Measurements from ENCODE around the gene GAD2.

GAD2 gene

GRCh38 chr10:26225322-26225721 is 8.7 kb downstream of the GAD2 start:
- no peak for DNase-seq

GRCh38 chr10:26227786-26228185 is 11.2 kb downstream of the GAD2 start:
- DNase-seq: no peak

- DNase-seq: no peak
These were observed 15.6 kb downstream of the GAD2 start for GRCh38 chr10:26232174-26232573.

- no peak for DNase-seq
These were observed 19.2 kb downstream of the GAD2 start for GRCh38 chr10:26235761-26236160.

GRCh38 chr10:26238378-26238777 is 21.8 kb downstream of the GAD2 start:
- DNase-seq: no peak

- DNase-seq: peak; percentile 27
These were observed 26.3 kb downstream of the GAD2 start for GRCh38 chr10:26242706-26243350.

GRCh38 chr10:26243351-26243720 is 26.8 kb downstream of the GAD2 start:
- no peak for DNase-seq

- DNase-seq: no peak
These were observed 33.1 kb downstream of the GAD2 start for GRCh38 chr10:26249681-26250080.

- no peak for DNase-seq
These were observed 35.4 kb downstream of the GAD2 start for GRCh38 chr10:26251925-26252324.

GRCh38 chr10:26254616-26255015 is 38.0 kb downstream of the GAD2 start:
- DNase-seq: no peak

GRCh38 chr10:26259341-26259740 is 42.8 kb downstream of the GAD2 start:
- DNase-seq: no peak

- peak; percentile 21 for DNase-seq
These were observed 53.2 kb downstream of the GAD2 start for GRCh38 chr10:26269754-26270153.

GRCh38 chr10:26274391-26274790 is 57.8 kb downstream of the GAD2 start:
- DNase-seq: no peak

GRCh38 chr10:26278295-26278694 is 61.7 kb downstream of the GAD2 start:
- DNase-seq: no peak

GRCh38 chr10:26290236-26290635 is 73.7 kb downstream of the GAD2 start:
- DNase-seq: no peak

- DNase-seq: no peak
These were observed 75.3 kb downstream of the GAD2 start for GRCh38 chr10:26291721-26292480.

GRCh38 chr10:26296360-26296759 is 79.8 kb downstream of the GAD2 start:
- no peak for DNase-seq

- no peak for DNase-seq
These were observed 83.4 kb downstream of the GAD2 start for GRCh38 chr10:26300001-26300400.

GRCh38 chr10:26303366-26303765 is 86.8 kb downstream of the GAD2 start:
- no peak for DNase-seq

- no peak for DNase-seq
These were observed 93.8 kb downstream of the GAD2 start for GRCh38 chr10:26310361-26310760.

- no peak for DNase-seq
These were observed 94.9 kb downstream of the GAD2 start for GRCh38 chr10:26311383-26311940.

- no peak for DNase-seq
These were observed 97.9 kb downstream of the GAD2 start for GRCh38 chr10:26314265-26315013.

- no peak for DNase-seq
These were observed 102.1 kb downstream of the GAD2 start for GRCh38 chr10:26318672-26319071.

- no peak for DNase-seq
These were observed 106.6 kb downstream of the GAD2 start for GRCh38 chr10:26323219-26323618.
